Measurements from ENCODE around the gene BPGM.
"Not testable (repeated sequence)": the region's sequence is repeated elsewhere in the genome, so short reads cannot be mapped to it uniquely, and the experiment has no call there.

The BPGM gene

GRCh38 chr7:134667899-134668298, 21.2 kb downstream of the BPGM start:
- DNase-seq, result no peak

- no peak for DNase-seq
These were observed 22.7 kb downstream of the BPGM start for GRCh38 chr7:134669388-134669787.

GRCh38 chr7:134669845-134670373, 23.3 kb downstream of the BPGM start:
- peak; percentile 92 for DNase-seq

- no peak for DNase-seq
These were observed 25.0 kb downstream of the BPGM start for GRCh38 chr7:134671609-134672008.

GRCh38 chr7:134674424-134674823, 27.8 kb downstream of the BPGM start:
- no peak for DNase-seq

GRCh38 chr7:134676743-134677142, 30.1 kb downstream of the BPGM start:
- no peak for DNase-seq

GRCh38 chr7:134678115-134678514, 31.5 kb downstream of the BPGM start:
- no peak for DNase-seq

GRCh38 chr7:134679006-134679405, 32.4 kb downstream of the BPGM start:
- DNase-seq, result no peak

GRCh38 chr7:134684165-134684564, 37.5 kb downstream of the BPGM start:
- DNase-seq, result no peak

GRCh38 chr7:134685250-134685649, 38.6 kb downstream of the BPGM start:
- no peak for DNase-seq

- no peak for DNase-seq
These were observed 40.1 kb downstream of the BPGM start for GRCh38 chr7:134686786-134687185.

- not testable (repeated sequence) for DNase-seq
These were observed 42.9 kb downstream of the BPGM start for GRCh38 chr7:134689550-134689949.

- DNase-seq, result no peak
These were observed 43.4 kb downstream of the BPGM start for GRCh38 chr7:134690016-134690415.

GRCh38 chr7:134690614-134691504, 44.2 kb downstream of the BPGM start:
- DNase-seq, result no peak

- DNase-seq, result no peak
These were observed 45.1 kb downstream of the BPGM start for GRCh38 chr7:134691546-134692343.

- no peak for DNase-seq
These were observed 45.7 kb downstream of the BPGM start for GRCh38 chr7:134692344-134692705.

- DNase-seq, result no peak
These were observed 46.6 kb downstream of the BPGM start for GRCh38 chr7:134693256-134693655.

- no peak for DNase-seq
These were observed 47.6 kb downstream of the BPGM start for GRCh38 chr7:134694299-134694698.

- no peak for DNase-seq
These were observed 48.1 kb downstream of the BPGM start for GRCh38 chr7:134694767-134695166.

- DNase-seq, result no peak
These were observed 48.7 kb downstream of the BPGM start for GRCh38 chr7:134695321-134695860.

- DNase-seq, result no peak
These were observed 49.6 kb downstream of the BPGM start for GRCh38 chr7:134696261-134696660.

- DNase-seq, result no peak
These were observed 50.7 kb downstream of the BPGM start for GRCh38 chr7:134697205-134697886.

- DNase-seq, result no peak
These were observed 51.8 kb downstream of the BPGM start for GRCh38 chr7:134698481-134698880.
